Endothelial cell of umbilical vein (primary cell): ENCODE data around the gene CROCC2. TPM values are rescaled to one million over a fixed set of nuclear protein-coding genes. Genes with fewer than 3 reads are reported as not detected.

Source experiments
- BruUV-seq: library from RNA; stranded (reverse); fragments of 400-500 nt; replicated peaks from 2 replicates; lab custom pipeline; 2021; lab: Mats Ljungman, UMichigan
- CTCF ChIA-PET: fragments of 300-600, 350-600 bp; sonication (Branson Sonifier 250); formaldehyde crosslinking; loops from one replicate; lab custom pipeline; 2021; ENCODE audit warnings: antibody characterized with exemption, inconsistent platforms; lab: Charles Lee
- POLR2A ChIA-PET: fragments of 300-600, 350-600 bp; sonication (Branson Sonifier 250); formaldehyde crosslinking; loops from one replicate; lab custom pipeline; 2021; ENCODE audit warnings: antibody characterized with exemption, inconsistent platforms; lab: Charles Lee
- DNase-seq: peaks from one replicate; pipeline ENCODE4 v3.0.0-alpha.2; 2011; ENCODE audit warnings: low read depth, low spot score
- FAIRE-seq: peaks from 2 replicates; lab custom pipeline; 2011; peaks lifted over from hg19 to GRCh38; lab: Jason Lieb, UNC
- H2AFZ ChIP-seq: 2 replicates; pipeline ENCODE4 v1.6.0; 2012; ENCODE audit warnings: low read depth, low read length, control low read depth, inconsistent platforms
- H3K27ac ChIP-seq: 2 replicates; pipeline ENCODE4 v1.5.1; 2011; ENCODE audit warnings: low read depth, mild to moderate bottlenecking, control low read depth, low read length, moderate library complexity; ENCODE audit not compliant: insufficient read depth
- H3K27me3 ChIP-seq, 2 experiments: 2 replicates each; pipeline versions ENCODE4 v1.6.0 to v1.6.1; 2011; ENCODE audit warnings: low read length in 2 of 2, mixed read lengths in 1 of 2; ENCODE audit not compliant: control insufficient read depth in 2 of 2, insufficient read depth in 2 of 2
- H3K36me3 ChIP-seq, 2 experiments: 2 replicates in 1 of 2; 3 replicates in 1 of 2; pipeline ENCODE4 v1.5.1; 2011; ENCODE audit warnings: low read length in 2 of 2, mild to moderate bottlenecking in 1 of 2, moderate library complexity in 1 of 2; ENCODE audit not compliant: control insufficient read depth in 2 of 2, insufficient read depth in 2 of 2; ENCODE audit errors: extremely low read depth in 1 of 2
- H3K4me1 ChIP-seq: 3 replicates; pipeline ENCODE4 v1.5.1; 2011; ENCODE audit warnings: mild to moderate bottlenecking, low read length; ENCODE audit not compliant: control insufficient read depth, insufficient read depth; ENCODE audit errors: extremely low read depth
- H3K4me2 ChIP-seq: 2 replicates; pipeline ENCODE4 v1.6.1; 2011; ENCODE audit warnings: low read length, control low read depth, mixed read lengths; ENCODE audit not compliant: insufficient read depth
- H3K4me3 ChIP-seq, 3 experiments: fragments of 200-600 bp in 1 of 3; sonication (generic), shearing (Covaris generic) in 1 of 3; replicated peaks in 1 of 3; 2 replicates each; pipeline ENCODE4 v1.5.1; 2011 to 2016; ENCODE audit warnings: control low read depth in 3 of 3, low read length in 3 of 3, mild to moderate bottlenecking in 2 of 3, inconsistent platforms in 1 of 3, low read depth in 1 of 3, moderate library complexity in 1 of 3; ENCODE audit not compliant: insufficient read depth in 1 of 3
- H3K79me2 ChIP-seq: 2 replicates; pipeline ENCODE4 v1.6.0; 2012; ENCODE audit warnings: low read length, inconsistent platforms; ENCODE audit not compliant: control insufficient read depth, insufficient read depth
- H3K9ac ChIP-seq: replicated peaks from 2 replicates; pipeline ENCODE3; 2011; ENCODE audit warnings: low read length, control low read depth; ENCODE audit not compliant: insufficient read depth; ENCODE audit errors: extremely low read depth
- H3K9me1 ChIP-seq: replicated peaks from 3 replicates; pipeline ENCODE4 v1.6.0; 2011; ENCODE audit warnings: mild to moderate bottlenecking, low read length; ENCODE audit not compliant: control insufficient read depth, insufficient read depth; ENCODE audit errors: extremely low read depth
- H3K9me3 ChIP-seq: replicated peaks from 2 replicates; pipeline ENCODE4 v1.5.1; 2012; ENCODE audit warnings: low read length, inconsistent platforms; ENCODE audit not compliant: control insufficient read depth, insufficient read depth
- H4K20me1 ChIP-seq: replicated peaks from 2 replicates; pipeline ENCODE3; 2011; ENCODE audit warnings: mild to moderate bottlenecking, low read length; ENCODE audit not compliant: control insufficient read depth, insufficient read depth; ENCODE audit errors: extremely low read depth
- EZH2 ChIP-seq: IDR thresholded peaks from 2 replicates; pipeline ENCODE4 v1.6.1; 2012; ENCODE audit warnings: borderline replicate concordance, low read depth, mild to moderate bottlenecking, moderate library complexity, low read length, inconsistent platforms; ENCODE audit not compliant: severe bottlenecking
- FOS ChIP-seq: IDR thresholded peaks from 2 replicates; pipeline ENCODE4 v1.6.1; 2011; ENCODE audit warnings: mild to moderate bottlenecking, low read length, moderate library complexity, borderline replicate concordance; ENCODE audit not compliant: insufficient read depth
- GATA2 ChIP-seq: IDR thresholded peaks from 2 replicates; pipeline ENCODE4 v1.7.0; 2011; ENCODE audit warnings: low read depth, mild to moderate bottlenecking, moderate library complexity, mixed read lengths, low read length; ENCODE audit not compliant: insufficient read length, insufficient read depth
- JUN ChIP-seq: IDR thresholded peaks from 2 replicates; pipeline ENCODE4 v1.6.1; 2011; ENCODE audit warnings: borderline replicate concordance, low read depth; ENCODE audit not compliant: insufficient read length, insufficient read depth
- MYC ChIP-seq: IDR thresholded peaks from one replicate; pipeline ENCODE4 v1.6.1; 2011; ENCODE audit warnings: mild to moderate bottlenecking, low read depth, low read length
- POLR2AphosphoS5 ChIP-seq: IDR thresholded peaks from 2 replicates; pipeline ENCODE4 v1.6.1; 2012; ENCODE audit warnings: low read depth, mild to moderate bottlenecking, control low read depth, low read length, moderate library complexity; ENCODE audit not compliant: insufficient read depth
- dilution Hi-C: fragments of 300-500 bp; cut with MboI; formaldehyde crosslinking; loops from one replicate; pipeline ENCODE4 v1.15.0; 2019; ENCODE audit warnings: low sequenced_read_pairs; ENCODE audit not compliant: extremely low pct_ligation_motif_present
- intact Hi-C: fragments of 100-400 bp; cut with micrococcal nuclease; formaldehyde crosslinking; loops from one replicate; pipeline ENCODE4 v1.10.0; 2022
- polyA plus RNA-seq, 4 experiments: library from polyadenylated mRNA; depleted of rRNA in 3 of 4; stranded (reverse) in 3 of 4; unstranded in 1 of 4; fragments of >200 nt; gene quantifications; 2 replicates each; pipeline versions ENCODE4 v1.2.1 to v1.2.3, GENCODE V29; 2011 to 2012; ENCODE audit warnings: missing spikeins in 1 of 4
- total RNA-seq: library from RNA; stranded (reverse); gene quantifications from 2 replicates; pipeline ENCODE4 v1.2.3, GENCODE V29; 2021

Gene CROCC2
- total and polyA plus RNA-seq, 2 donors (not counting 3 experiments of a cell fraction or from before 2014, with no cell fraction given) = not detected

GRCh38 chr2:240930631-240931318 is 24.6 kb downstream of the CROCC2 start:
- no peaks in the 10 kb centered on the region for H3K27me3 ChIP-seq
- no peaks in the 10 kb centered on the region for H3K4me1 ChIP-seq
- ChIA-PET CTCF (interaction anchor here (1.5 kb wide), 1 partner anchor 59 kb away, joined by 3 read pairs; no protein-coding TSS in a partner anchor), POLR2A (no interaction called here)
- BruUV-seq = no TSS peak
- H3K9me1 ChIP-seq = no peaks in the 10 kb centered on the region
- no peak overlapping the region for H2AFZ ChIP-seq
- TF ChIP-seq FOS = no peak
- TF ChIP-seq GATA2 = no peak
- TF ChIP-seq JUN = no peak
- H3K9me3 ChIP-seq = no peaks in the 10 kb centered on the region
- H3K27ac ChIP-seq = no peak overlapping the region
- DNase-seq = no peak
- H3K4me2 ChIP-seq = no peak overlapping the region
- intact Hi-C loops = no loop called here
- no peak overlapping the region for H3K9ac ChIP-seq
- H4K20me1 ChIP-seq = no peaks in the 10 kb centered on the region
- H3K36me3 ChIP-seq = no peaks in the 10 kb centered on the region
- H3K79me2 ChIP-seq = no peaks in the 10 kb centered on the region
- dilution Hi-C loops = no loop called here
- no peak overlapping the region for H3K4me3 ChIP-seq
- no peak for FAIRE-seq

DNA sequence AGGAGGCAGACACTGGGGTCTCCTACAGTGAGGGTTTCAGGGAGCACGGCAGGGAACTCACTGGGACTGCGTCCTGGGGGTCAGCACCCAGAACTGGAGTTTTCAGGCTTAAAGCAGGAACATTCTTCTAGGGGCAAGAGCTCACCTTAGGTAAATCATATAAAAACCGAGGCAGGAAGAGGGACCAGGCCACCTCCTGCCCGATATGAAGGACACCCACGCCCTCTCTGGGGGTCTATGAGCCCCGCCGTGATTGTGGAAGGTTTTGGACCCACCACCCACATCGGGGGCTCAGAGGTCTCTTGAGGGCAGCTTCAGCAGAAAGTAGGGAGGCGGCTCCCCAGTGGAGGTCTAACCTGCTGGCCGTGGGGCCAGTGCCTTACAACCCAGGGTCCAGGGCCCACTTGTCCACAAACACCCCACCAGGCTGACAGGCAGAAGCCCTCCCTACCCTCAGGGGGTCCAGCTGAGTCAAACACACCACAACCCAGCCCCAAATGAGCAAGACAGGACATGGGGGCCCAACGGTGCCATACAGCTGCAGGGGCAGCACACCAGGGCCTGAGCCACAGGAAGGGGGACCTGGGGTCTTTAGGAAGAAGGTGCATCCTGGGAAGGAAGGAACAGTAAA is 25.3 kb downstream of the CROCC2 start:
- Histone ChIP-seq H3K27ac (no peak overlapping the region), H3K9ac (no peak overlapping the region), H3K9me1 (no peaks in the 10 kb centered on the region), H3K27me3 (no peaks in the 10 kb centered on the region), H4K20me1 (no peaks in the 10 kb centered on the region), H3K79me2 (no peaks in the 10 kb centered on the region), H2AFZ (no peak overlapping the region), H3K4me2 (no peak overlapping the region), H3K9me3 (no peaks in the 10 kb centered on the region), H3K4me3 (no peak overlapping the region), H3K4me1 (no peaks in the 10 kb centered on the region), H3K36me3 (no peaks in the 10 kb centered on the region)
- ChIA-PET CTCF (interaction anchor here (1.5 kb wide), 1 partner anchor 58 kb away, joined by 3 read pairs; no protein-coding TSS in a partner anchor), POLR2A (no interaction called here)
- TF ChIP-seq MYC (no peak), EZH2 (no peak), POLR2AphosphoS5 (no peak), JUN (no peak), GATA2 (no peak)
- FAIRE-seq = no peak
- intact Hi-C loops = no loop called here
- no TSS peak for BruUV-seq
- dilution Hi-C loops = no loop called here
- DNase-seq = no peak
